OCI-LY3 (cell line): ENCODE results near the gene SLC66A2.

Experiments
- EZH2phosphoT487 ChIP-seq: fragments of 200-600 bp; shearing (Covaris generic); IDR thresholded peaks from 2 replicates; pipeline ENCODE4 v1.6.1; 2018; ENCODE audit warnings: antibody characterized with exemption, mixed run types, low read depth
- TF ChIP-seq, protein P1 (sequence below): fragments of 200-600, 300-600 bp; sonication (generic); IDR thresholded peaks from 2 replicates; pipeline ENCODE4 v1.5.1; 2014; ENCODE audit warnings: antibody characterized with exemption, low read length, low read depth

DNA sequence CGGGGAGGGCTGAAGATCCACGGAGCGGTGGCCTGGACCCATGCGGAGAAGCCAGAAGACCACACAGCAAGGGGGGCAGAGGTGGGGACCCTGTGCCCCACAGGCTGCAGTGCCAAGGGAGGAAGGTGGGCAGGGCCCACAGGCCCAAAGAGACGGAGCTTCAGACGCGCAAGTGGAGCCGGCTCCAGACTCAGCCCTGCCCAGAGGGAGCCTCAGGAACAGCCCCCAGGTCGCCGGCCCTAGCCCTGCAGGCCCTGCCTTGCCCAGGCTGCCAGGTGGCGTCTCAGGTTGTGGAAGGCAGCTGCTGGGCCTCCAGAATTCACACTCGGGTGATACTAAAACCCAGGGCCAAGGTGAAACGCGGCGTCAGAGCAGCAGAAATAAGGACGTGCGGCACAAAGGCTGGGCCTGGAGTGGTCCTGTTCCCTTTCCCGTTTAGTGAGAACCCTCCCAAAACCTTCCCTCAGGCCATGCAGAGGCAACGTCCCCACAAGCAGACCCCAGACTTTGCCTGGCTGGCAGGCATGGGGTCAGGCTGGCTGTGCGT, 36.8 kb downstream of the SLC66A2 start:
- TF ChIP-seq, protein P1, sequence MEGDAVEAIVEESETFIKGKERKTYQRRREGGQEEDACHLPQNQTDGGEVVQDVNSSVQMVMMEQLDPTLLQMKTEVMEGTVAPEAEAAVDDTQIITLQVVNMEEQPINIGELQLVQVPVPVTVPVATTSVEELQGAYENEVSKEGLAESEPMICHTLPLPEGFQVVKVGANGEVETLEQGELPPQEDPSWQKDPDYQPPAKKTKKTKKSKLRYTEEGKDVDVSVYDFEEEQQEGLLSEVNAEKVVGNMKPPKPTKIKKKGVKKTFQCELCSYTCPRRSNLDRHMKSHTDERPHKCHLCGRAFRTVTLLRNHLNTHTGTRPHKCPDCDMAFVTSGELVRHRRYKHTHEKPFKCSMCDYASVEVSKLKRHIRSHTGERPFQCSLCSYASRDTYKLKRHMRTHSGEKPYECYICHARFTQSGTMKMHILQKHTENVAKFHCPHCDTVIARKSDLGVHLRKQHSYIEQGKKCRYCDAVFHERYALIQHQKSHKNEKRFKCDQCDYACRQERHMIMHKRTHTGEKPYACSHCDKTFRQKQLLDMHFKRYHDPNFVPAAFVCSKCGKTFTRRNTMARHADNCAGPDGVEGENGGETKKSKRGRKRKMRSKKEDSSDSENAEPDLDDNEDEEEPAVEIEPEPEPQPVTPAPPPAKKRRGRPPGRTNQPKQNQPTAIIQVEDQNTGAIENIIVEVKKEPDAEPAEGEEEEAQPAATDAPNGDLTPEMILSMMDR: no peak
- no peak for TF ChIP-seq EZH2phosphoT487
